NCI-H2107 treated with DMSO at 0.1 percent for 48 hours (cell line): ENCODE results near the gene ABCD1.
"Not testable (repeated sequence)": the region's sequence is repeated elsewhere in the genome, so short reads cannot be mapped to it uniquely, and the experiment has no call there.

Experiments
- DNase-seq: peaks from one replicate; lab custom pipeline; 2025; ENCODE audit not compliant: unreplicated experiment; lab: John Stamatoyannopoulos, UW

ABCD1 gene

GRCh38 chrX:153693216-153694086 is 31.2 kb upstream of the ABCD1 start:
- DNase-seq, result no peak

GRCh38 chrX:153694256-153694655 is 30.4 kb upstream of the ABCD1 start:
- DNase-seq, result not testable (repeated sequence)

- DNase-seq, result no peak
Observed at GRCh38 chrX:153694687-153695270, 29.9 kb upstream of the ABCD1 start.

- DNase-seq, result no peak
Observed at GRCh38 chrX:153696100-153696499, 28.6 kb upstream of the ABCD1 start.

- DNase-seq, result not testable (repeated sequence)
Observed at GRCh38 chrX:153696538-153696937, 28.1 kb upstream of the ABCD1 start.

GRCh38 chrX:153696986-153697722 is 27.5 kb upstream of the ABCD1 start:
- not testable (repeated sequence) for DNase-seq

GRCh38 chrX:153697924-153698865 is 26.5 kb upstream of the ABCD1 start:
- DNase-seq, result no peak

GRCh38 chrX:153699210-153699783 is 25.4 kb upstream of the ABCD1 start:
- not testable (repeated sequence) for DNase-seq

GRCh38 chrX:153699784-153700371 is 24.8 kb upstream of the ABCD1 start:
- not testable (repeated sequence) for DNase-seq

- DNase-seq, result no peak
Observed at GRCh38 chrX:153700376-153700945, 24.2 kb upstream of the ABCD1 start.

GRCh38 chrX:153700967-153701366 is 23.7 kb upstream of the ABCD1 start:
- no peak for DNase-seq

- no peak for DNase-seq
Observed at GRCh38 chrX:153701706-153702105, 22.9 kb upstream of the ABCD1 start.

- no peak for DNase-seq
Observed at GRCh38 chrX:153702336-153703035, 22.2 kb upstream of the ABCD1 start.

- no peak for DNase-seq
Observed at GRCh38 chrX:153703036-153703370, 21.7 kb upstream of the ABCD1 start.

GRCh38 chrX:153704021-153704526 is 20.6 kb upstream of the ABCD1 start:
- no peak for DNase-seq

GRCh38 chrX:153704631-153705402 is 19.8 kb upstream of the ABCD1 start:
- not testable (repeated sequence) for DNase-seq

GRCh38 chrX:153705403-153706060 is 19.1 kb upstream of the ABCD1 start:
- not testable (repeated sequence) for DNase-seq

GRCh38 chrX:153706799-153707198 is 17.9 kb upstream of the ABCD1 start:
- DNase-seq, result no peak
